Ramos (cell line): ENCODE measurements around the gene ARL3.
"Not testable (repeated sequence)": the region's sequence is repeated elsewhere in the genome, so short reads cannot be mapped to it uniquely, and the experiment has no call there.

Experiments
- in situ Hi-C: fragments of 300-500 bp; cut with MboI; formaldehyde crosslinking; loops from one replicate; pipeline ENCODE4 v1.14.3; 2022; ENCODE audit warnings: low sequenced_read_pairs; ENCODE audit not compliant: unreplicated experiment

Gene ARL3

DNA sequence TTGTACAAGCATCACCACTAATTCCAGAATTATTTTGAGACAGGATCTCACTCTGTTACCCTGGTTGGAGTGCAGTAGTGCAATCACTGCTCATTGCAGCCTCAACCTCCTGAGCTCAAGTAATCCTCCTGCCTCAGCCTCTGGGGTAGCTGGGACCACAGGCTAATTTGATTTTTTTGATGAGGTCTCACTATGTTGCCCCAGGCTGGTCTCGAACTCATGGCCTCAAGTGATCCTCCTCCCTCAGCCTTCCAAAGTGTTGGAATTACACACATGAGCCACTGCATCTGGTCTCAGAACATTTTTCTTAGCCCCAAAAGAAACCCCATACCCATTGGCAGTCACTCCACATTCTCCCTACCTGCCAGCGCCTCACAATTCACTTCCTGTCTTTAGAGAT is 26.0 kb upstream of the ARL3 start:
- in situ Hi-C loops, result no loop called here

DNA sequence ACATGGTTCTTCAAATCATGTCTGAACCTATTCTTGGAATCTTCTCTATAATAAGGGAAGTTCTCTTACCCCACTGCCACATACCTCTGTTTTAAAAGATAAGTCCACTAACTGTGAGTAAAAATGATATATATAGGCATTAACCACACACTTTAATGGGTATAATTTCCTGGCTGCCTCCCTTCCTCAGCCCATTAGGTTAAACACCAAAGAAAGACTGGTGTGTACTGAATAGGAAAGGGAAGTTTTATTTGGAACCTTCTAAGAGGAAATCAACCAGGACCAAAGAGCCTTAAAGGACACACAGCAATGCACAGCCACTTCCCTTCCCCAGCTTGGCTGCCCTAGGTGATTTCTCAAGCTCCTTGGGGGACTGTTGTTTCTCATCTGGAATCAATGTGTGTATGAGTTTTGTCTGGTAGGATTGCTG is 24.5 kb upstream of the ARL3 start:
- in situ Hi-C loops, result no loop called here

- in situ Hi-C loops, result no loop called here
These were observed 20.9 kb upstream of the ARL3 start for GRCh38 chr10:102735065-102735562.

GRCh38 chr10:102732661-102733060 is 18.5 kb upstream of the ARL3 start:
- in situ Hi-C loops, result no loop called here

DNA sequence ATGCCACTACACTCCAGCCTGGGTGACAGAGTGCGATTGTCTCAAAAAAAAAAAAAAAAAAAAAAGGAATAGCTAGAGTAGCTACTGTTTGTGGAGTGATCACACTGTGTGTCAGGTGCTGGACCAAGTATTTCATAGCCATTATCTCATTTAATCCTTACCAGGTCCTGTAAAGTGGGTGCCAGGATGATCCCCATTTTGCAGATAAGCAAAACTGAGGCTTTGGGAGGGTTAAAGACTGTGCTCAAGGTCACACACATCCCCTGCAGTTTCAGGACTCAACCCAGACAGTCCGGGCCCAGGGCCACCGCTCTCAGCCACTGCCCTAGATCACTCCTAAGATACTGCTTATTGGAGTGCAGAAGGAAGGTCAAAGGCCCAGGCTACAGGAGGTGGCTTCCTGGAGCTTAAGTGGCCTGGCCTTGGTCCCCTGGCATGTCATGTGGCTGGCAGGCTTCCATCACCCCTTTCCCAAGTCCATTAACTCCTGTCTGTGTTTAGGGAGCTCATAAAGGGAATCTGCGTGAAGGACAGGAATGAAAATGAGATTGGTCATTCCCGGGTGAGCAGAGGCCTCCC is 17.1 kb upstream of the ARL3 start:
- in situ Hi-C loops, result no loop called here

GRCh38 chr10:102729029-102730026 is 15.1 kb upstream of the ARL3 start:
- in situ Hi-C loops, result no loop called here

- in situ Hi-C loops, result no loop called here
These were observed 13.0 kb upstream of the ARL3 start for GRCh38 chr10:102727037-102727818.

- in situ Hi-C loops, result no loop called here
These were observed 12.1 kb upstream of the ARL3 start for GRCh38 chr10:102726274-102726673.

DNA sequence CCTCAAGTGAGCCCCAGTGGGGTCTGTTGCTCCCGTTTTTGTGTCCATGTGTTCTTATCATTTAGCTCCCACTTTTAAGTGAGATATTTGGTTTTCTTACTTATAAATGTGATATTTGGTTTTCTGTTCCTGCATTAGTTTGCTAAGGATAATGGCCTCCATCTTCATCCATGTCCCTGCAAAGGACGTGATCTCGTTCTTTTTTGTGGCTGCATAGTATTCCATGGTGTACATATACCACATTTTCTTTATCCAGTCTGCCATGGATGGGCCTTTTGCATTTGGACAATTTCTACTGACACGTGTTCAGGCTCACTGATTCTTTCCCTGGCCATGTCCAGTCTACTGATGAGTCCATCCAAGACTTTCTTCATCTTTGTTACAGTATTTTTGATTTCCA is 9.8 kb upstream of the ARL3 start:
- in situ Hi-C loops, result no loop called here

GRCh38 chr10:102721954-102722353 is 7.8 kb upstream of the ARL3 start:
- in situ Hi-C loops, result no loop called here

GRCh38 chr10:102720775-102721301 is 6.6 kb upstream of the ARL3 start:
- in situ Hi-C loops, result no loop called here

DNA sequence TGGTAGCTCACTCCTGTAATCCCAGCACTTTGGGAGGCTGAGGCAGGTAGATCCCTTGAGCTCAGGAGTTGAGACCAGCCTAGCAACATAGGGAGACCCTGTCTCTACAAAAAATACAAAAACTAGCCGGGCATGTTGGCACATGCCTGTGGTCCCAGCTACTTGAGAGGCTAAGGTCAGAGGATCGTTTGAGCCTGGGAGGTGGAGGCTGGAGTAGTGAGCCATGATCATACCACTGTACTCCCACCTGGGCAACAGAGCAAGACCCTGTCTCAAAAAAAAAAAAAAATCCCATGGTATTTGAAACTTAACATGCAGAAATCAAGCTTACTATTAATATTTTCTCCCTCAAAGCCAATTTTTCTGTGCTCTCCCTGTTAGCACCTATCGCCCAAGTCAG is 6.1 kb upstream of the ARL3 start:
- in situ Hi-C loops, result no loop called here

- in situ Hi-C loops, result no loop called here
These were observed 4.0 kb upstream of the ARL3 start for GRCh38 chr10:102718220-102718619.

DNA sequence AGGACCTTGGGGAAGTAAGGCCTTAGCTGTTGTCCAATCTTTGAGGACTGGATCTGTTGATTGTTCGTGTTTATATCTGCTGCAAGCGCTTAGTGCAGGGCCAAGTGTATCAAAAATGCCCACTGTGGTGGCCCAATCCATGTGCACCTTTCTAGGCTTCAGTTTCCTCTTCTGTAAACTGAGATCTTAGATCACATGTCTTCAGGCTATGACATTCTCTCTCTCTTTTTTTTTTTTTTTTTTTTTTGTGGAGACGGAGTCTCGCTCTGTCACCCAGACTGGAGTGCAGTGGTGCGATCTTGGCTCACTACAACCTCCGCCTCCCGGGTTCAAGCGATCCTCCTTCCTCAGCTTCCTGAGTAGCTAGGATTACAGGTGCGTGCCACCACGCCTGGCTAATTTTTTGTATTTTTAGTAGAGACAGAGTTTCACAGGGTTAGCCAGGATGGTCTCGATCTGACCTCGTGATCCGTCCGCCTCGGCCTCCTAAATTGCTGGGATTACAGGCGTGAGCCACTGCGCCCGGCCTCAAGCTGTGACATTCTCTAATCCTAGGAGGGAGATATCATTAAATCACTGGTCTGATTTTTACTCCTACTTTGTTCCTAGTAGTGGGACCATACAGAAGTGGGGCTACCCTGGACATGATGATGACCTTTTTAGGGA is 2.8 kb upstream of the ARL3 start:
- in situ Hi-C loops, result not testable (repeated sequence)

GRCh38 chr10:102715880-102716279 is 1.7 kb upstream of the ARL3 start:
- in situ Hi-C loops, result no loop called here

DNA sequence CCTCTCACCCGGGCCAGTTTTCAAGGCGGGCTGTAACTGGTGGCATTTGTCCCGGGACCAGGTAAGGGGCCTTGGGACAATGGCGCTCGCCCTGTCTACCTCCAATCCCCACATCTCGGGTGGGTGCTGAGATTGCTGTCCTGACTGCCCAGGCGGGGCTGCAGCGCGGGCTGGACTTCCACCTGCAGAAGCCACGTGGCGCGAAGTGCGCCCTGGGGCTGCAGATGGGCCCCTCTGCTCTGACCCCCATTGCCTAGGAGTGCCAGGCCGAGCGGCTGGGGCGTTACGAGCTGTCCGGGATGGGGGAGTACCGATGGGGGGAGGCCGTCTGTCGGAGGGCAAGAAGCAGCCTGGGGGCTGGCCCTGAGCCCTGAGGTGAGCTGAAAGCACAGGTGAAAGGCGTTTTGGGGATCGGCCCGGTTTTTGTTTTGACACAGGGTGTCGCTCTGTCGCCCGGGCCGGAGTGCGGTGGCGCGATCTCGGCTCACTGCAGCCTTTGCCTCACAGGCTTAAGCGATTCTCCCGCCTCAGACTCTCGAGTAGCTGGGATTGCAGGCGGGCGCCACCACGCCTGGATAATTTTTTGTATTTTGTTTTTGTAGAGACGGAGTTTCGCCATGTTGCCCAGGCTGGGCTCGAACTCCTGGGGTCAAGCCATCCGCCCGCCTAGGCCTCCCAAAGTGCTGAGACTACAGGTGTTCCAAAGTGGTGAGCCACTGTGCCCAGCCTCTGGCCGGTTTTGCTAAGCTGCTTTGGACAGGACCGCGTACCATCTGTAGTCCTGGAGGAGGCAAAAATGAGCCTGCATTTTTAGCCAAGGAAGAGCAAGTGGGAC is 641 bp upstream of the ARL3 start, which contains the start of gene SFXN2:
Gene SFXN2, plus strand, starts transcription at position 16 of the 835 bp plus-strand sequence. CDS start 12,001 bp downstream, outside the sequence.
- in situ Hi-C loops, result no loop called here

DNA sequence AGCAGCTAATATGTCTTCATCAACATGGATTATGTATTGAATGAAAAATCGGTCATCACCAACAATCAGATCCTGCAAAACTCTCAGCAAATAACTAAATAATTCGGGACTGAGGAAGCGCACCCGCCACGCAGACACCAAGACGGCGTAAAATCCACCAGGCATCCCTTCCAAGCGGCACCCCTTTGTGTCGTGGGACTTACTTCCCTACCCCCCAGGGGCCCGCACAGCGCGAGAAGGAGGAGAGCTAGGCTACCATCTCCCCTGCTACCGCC is 721 bp downstream of the ARL3 start:
- in situ Hi-C loops, result no loop called here

- in situ Hi-C loops, result no loop called here
These were observed 1.2 kb downstream of the ARL3 start for GRCh38 chr10:102712843-102713538.

- in situ Hi-C loops, result no loop called here
These were observed 2.1 kb downstream of the ARL3 start for GRCh38 chr10:102712089-102712488.
